GM12801 (cell line): ENCODE data around the gene NNT.

Experiments used
- TF ChIP-seq, protein P1 (sequence below): IDR thresholded peaks from one replicate; pipeline ENCODE4 v1.5.1; 2011; ENCODE audit warnings: control low read depth; ENCODE audit not compliant: insufficient read length; ENCODE audit errors: extremely low read depth

Gene NNT

DNA sequence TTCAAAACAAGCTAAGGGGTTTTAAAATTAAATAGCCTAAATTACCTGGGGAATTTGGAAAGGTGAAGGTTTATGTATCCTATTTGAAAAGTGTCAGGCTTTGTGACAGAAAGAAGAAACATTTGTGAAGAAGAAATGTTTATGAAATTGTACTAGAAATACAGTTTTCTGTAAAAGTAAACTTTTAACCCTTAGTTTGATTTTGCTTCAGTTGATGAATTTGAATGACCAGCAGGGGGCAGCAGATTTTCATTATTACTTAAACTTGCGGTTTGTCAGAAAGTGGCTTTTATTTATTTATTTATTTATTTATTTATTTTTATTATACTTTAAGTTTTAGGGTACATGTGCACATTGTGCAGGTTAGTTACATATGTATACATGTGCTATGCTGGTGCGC is 58.1 kb downstream of the NNT start:
- TF ChIP-seq, protein P1, sequence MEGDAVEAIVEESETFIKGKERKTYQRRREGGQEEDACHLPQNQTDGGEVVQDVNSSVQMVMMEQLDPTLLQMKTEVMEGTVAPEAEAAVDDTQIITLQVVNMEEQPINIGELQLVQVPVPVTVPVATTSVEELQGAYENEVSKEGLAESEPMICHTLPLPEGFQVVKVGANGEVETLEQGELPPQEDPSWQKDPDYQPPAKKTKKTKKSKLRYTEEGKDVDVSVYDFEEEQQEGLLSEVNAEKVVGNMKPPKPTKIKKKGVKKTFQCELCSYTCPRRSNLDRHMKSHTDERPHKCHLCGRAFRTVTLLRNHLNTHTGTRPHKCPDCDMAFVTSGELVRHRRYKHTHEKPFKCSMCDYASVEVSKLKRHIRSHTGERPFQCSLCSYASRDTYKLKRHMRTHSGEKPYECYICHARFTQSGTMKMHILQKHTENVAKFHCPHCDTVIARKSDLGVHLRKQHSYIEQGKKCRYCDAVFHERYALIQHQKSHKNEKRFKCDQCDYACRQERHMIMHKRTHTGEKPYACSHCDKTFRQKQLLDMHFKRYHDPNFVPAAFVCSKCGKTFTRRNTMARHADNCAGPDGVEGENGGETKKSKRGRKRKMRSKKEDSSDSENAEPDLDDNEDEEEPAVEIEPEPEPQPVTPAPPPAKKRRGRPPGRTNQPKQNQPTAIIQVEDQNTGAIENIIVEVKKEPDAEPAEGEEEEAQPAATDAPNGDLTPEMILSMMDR, result no peak

DNA sequence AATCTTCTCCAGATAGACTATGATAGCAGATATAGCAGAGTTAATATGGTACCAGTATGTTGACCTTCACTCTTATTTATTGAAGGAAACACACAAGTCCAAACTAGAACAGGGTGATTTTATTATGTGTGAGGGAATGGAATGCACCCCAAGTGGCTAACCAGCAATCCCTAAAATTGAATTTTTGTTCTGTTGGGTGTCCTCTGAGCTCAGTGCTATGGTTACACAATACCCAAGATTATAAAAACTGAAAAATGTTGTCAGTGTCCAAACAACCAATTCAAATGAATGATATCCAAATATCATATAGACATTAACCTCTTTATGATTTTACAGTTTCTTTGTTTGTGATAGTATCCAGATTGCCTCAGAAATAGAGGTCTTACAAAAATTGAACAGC is 60.9 kb downstream of the NNT start:
- TF ChIP-seq, protein P1, result no peak

DNA sequence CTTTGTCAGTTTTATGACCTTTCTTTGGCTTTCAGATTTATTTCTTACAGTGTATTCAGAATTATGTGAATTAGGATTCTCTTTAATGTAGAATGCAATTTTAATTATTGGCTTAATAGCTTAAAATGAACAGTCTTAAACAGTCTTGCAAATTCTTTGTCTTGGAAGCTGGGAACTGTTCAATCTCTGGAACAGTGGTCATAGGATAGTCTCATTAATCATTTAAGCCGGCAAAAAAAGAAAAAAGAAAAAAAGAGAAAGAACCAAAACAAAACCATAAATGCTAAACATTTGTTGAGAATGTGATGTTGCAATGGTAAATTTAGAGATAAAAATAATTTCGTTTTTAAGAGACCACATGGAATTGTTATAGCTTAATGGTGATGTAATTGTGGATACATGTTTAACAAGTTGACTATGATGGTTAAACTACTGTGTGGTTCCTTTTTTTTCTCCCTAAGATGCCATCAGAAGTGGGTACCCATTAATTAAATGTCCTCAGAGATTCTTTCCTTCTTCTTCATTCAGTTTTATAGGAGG is 61.6 kb downstream of the NNT start:
- TF ChIP-seq, protein P1, result no peak

DNA sequence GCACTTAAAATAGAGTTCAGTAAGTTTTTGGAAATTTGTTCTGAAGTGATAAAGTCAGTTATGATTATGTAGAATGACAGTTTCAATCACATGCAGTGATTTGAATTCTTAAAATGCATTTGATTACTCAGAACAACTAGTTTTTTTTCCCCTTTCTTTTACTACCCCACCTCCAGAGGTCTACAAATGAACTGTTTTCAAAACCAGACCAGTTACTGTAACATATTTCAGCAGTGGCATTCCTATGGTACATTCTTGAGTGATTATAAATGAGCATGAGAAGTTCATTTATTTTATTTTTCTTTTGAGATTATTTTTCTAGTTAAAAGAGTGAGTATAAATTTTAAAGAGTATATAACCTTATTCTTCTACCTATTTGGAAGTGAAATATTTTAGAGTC is 71.6 kb downstream of the NNT start:
- TF ChIP-seq, protein P1, result no peak

DNA sequence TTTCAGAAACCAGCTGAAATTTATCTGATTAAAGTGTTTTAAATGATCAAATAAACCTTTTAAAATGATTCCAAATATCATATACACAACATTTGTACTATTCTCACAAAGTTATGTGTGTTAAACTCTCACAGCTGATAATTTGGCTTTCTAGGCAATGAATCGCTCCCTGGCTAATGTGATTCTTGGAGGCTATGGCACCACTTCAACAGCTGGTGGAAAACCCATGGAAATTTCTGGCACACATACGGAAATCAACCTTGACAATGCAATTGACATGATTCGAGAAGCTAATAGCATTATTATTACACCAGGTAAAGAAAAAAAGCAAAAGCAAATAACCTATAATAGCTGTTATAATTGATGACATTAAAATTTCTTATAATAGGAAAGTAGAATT is 72.4 kb downstream of the NNT start:
- TF ChIP-seq, protein P1, result no peak

DNA sequence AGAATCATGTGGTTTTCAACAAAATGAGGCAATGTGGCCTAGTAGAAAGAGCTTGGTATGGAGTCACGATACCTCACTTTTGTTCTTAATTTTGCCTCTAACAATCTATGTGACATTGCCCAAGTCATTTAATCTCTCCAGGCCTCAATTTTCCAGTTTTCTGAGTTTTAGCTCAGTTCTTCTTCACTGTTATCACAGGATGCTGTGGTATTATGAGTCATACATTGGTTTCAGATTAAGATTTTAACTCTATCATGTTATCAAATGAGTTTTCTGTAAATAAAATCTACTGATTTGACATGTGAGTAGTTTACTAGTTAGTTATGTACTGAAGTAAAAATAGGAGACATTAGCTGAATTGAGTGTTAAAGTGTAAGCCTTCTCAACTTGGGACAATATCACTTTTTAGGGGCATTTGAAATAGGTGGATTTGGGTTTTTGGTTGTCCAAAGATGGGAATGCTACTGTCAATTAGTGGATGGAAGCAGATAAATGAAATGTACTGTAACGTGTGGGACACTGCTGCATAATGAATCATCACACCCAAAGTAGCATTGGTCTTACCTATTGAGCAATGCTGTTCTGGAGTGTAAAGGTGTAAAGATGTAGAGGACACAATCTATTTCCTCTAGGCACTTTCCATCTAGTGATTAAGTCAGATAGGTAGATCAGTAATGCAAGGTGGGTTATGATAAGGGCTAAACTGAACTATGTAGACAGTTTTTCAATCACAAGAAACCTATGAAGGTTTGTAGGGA is 73.3 kb downstream of the NNT start:
- TF ChIP-seq, protein P1, result no peak

DNA sequence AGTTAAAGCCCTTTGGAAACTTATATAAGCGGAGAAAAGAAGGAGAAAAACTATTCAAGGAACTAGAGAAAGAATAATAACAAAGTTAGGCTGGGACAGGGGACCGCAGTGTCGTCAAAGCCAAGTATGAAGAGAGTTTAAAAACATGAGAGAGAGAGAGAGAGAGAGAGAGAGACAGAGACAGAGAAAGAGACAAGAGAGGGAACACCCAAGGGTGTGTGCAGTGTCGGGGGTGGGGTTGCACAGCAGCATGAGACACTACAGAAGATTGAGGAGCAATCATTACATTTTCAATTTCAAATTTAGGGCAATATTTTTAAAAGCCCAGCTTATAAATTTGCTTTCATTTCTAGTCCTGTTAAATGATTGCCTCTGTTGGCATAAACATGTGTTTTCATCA is 74.3 kb downstream of the NNT start:
- TF ChIP-seq, protein P1, result no peak

DNA sequence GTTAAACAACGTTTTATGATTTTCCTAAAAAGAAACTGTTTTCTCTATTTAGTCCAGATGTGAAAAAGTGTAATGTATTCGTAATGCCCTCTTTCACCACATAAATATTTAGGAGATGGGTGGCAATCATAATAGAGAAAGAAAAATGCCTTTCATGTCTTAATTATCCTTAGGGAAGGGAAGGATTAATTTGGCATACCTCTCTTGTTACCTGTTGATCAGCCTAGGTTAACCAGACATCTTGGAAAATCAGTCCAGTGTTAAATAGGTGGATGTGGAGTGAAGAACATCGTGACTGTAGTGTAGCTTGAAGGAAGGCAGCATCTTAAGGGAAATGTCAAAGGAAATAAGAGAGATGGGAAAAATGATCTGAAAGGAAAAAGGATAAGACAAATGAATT is 76.2 kb downstream of the NNT start:
- TF ChIP-seq, protein P1, result no peak
